Astrocyte (in vitro differentiated cells and primary cell): Measurements from ENCODE around the gene CHD6. TPM values are rescaled to one million over a fixed set of nuclear protein-coding genes. Genes with fewer than 3 reads are reported as not detected.

Experiments used
- DNase-seq: peaks from one replicate; pipeline ENCODE4 v3.0.0-alpha.2; 2010; ENCODE audit warnings: low read depth
- FAIRE-seq: peaks from 2 replicates; lab custom pipeline; 2011; peaks lifted over from hg19 to GRCh38; lab: Jason Lieb, UNC
- H2AFZ ChIP-seq: 2 replicates; pipeline ENCODE4 v1.6.0; 2012; ENCODE audit warnings: low read depth, low read length, inconsistent platforms
- H3K27ac ChIP-seq: 2 replicates; pipeline ENCODE4 v1.5.1; 2011; ENCODE audit warnings: low read depth, low read length, inconsistent platforms
- H3K27me3 ChIP-seq: 2 replicates; pipeline ENCODE4 v1.6.0; 2011; ENCODE audit warnings: low read length, inconsistent platforms; ENCODE audit not compliant: insufficient read depth
- H3K36me3 ChIP-seq: 2 replicates; pipeline ENCODE4 v1.5.1; 2011; ENCODE audit warnings: low read length, inconsistent platforms; ENCODE audit not compliant: insufficient read depth
- H3K4me1 ChIP-seq: 2 replicates; pipeline ENCODE4 v1.5.1; 2011; ENCODE audit warnings: low read length, inconsistent platforms; ENCODE audit not compliant: insufficient read depth
- H3K4me2 ChIP-seq: 2 replicates; pipeline ENCODE4 v1.6.0; 2012; ENCODE audit warnings: low read length, inconsistent platforms
- H3K4me3 ChIP-seq: 2 replicates; pipeline ENCODE4 v1.5.1; 2011; ENCODE audit warnings: low read depth, mild to moderate bottlenecking, low read length, inconsistent platforms; ENCODE audit not compliant: insufficient read depth
- H3K79me2 ChIP-seq: 2 replicates; pipeline ENCODE4 v1.6.0; 2012; ENCODE audit warnings: mild to moderate bottlenecking, low read length, inconsistent platforms; ENCODE audit not compliant: insufficient read depth
- H3K9ac ChIP-seq: 2 replicates; pipeline ENCODE4 v1.6.0; 2012; ENCODE audit warnings: mild to moderate bottlenecking, low read length, inconsistent platforms
- H3K9me3 ChIP-seq: 2 replicates; pipeline ENCODE4 v1.5.1; 2012; ENCODE audit warnings: low read depth, mild to moderate bottlenecking, low read length, inconsistent platforms; ENCODE audit not compliant: insufficient read depth
- H4K20me1 ChIP-seq: 2 replicates; pipeline ENCODE4 v1.6.0; 2012; ENCODE audit warnings: low read length, inconsistent platforms; ENCODE audit not compliant: insufficient read depth
- H3K27ac Mint-ChIP-seq: one replicate; pipeline ENCODE4 v1.8.0; 2021; ENCODE audit warnings: mild to moderate bottlenecking, mixed read lengths; ENCODE audit not compliant: unreplicated experiment
- H3K27me3 Mint-ChIP-seq: one replicate; pipeline ENCODE4 v1.8.0; 2021; ENCODE audit warnings: low read depth, mixed read lengths; ENCODE audit not compliant: unreplicated experiment
- H3K36me3 Mint-ChIP-seq: one replicate; pipeline ENCODE4 v1.8.0; 2021; ENCODE audit warnings: low read depth, mixed read lengths; ENCODE audit not compliant: unreplicated experiment
- H3K4me1 Mint-ChIP-seq: one replicate; pipeline ENCODE4 v1.8.0; 2021; ENCODE audit warnings: low read depth, mixed read lengths; ENCODE audit not compliant: unreplicated experiment
- H3K4me3 Mint-ChIP-seq: one replicate; pipeline ENCODE4 v1.8.0; 2021; ENCODE audit warnings: mild to moderate bottlenecking, moderate library complexity, mixed read lengths; ENCODE audit not compliant: unreplicated experiment
- H3K9me3 Mint-ChIP-seq: one replicate; pipeline ENCODE4 v1.8.0; 2021; ENCODE audit warnings: mild to moderate bottlenecking, mixed read lengths; ENCODE audit not compliant: unreplicated experiment
- CTCF ChIP-seq: IDR thresholded peaks from 2 replicates; pipeline ENCODE4 v1.5.1; 2011; ENCODE audit warnings: low read depth, mild to moderate bottlenecking, inconsistent platforms, low read length, moderate library complexity; ENCODE audit not compliant: insufficient read depth
- EZH2 ChIP-seq: IDR thresholded peaks from 2 replicates; pipeline ENCODE4 v1.6.1; 2012; ENCODE audit warnings: mild to moderate bottlenecking, low read length, inconsistent platforms; ENCODE audit not compliant: insufficient read depth
- total RNA-seq: library from RNA; stranded (reverse); gene quantifications from 2 replicates; pipeline ENCODE4 v1.2.1, GENCODE V29; 2021

The CHD6 gene
- total RNA-seq, 1 donor from 2014 or later = 44.7 TPM

DNA sequence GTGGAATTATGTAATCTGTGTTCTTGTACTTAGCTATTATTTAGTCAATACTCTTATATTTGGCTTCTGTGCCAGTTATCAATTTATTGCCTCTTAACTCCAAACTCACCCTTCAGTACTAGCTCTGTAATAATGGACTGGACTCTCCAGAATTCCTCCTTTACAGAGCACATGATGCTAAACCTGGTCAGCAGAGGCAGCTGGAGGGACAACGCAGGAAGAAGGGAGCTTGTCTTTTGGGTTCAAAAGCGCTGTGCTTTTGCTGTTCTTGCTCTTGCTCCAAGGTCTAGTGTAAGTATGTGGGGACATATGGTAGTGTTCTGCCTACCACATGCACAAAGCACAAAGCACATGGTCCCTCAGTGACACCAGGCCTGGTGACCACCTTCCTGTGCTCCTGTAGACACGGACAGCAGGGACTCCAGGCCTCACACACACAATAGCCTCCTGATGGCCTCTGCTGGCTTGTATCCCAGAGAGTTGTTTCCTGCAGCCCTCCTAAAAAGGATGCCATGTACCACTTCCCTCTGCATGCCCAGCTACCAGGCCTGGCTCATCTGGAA, 46.1 kb downstream of the CHD6 start:
- H3K4me1 ChIP-seq = peaks cover 3% of the 10 kb centered on the region
- no peak for TF ChIP-seq EZH2
- no peak for TF ChIP-seq CTCF
- H3K27ac ChIP-seq = no peak overlapping the region
- H3K4me1 Mint-ChIP-seq = peaks cover 19% of the 10 kb centered on the region
- no peak overlapping the region for H2AFZ ChIP-seq
- FAIRE-seq (no peak), DNase-seq (no peak)
- no peaks in the 10 kb centered on the region for H3K36me3 Mint-ChIP-seq
- no peaks in the 10 kb centered on the region for H3K9me3 ChIP-seq
- H3K9ac ChIP-seq = no peak overlapping the region
- H3K27ac Mint-ChIP-seq = no peak overlapping the region
- H3K4me3 ChIP-seq = no peak overlapping the region
- H3K4me3 Mint-ChIP-seq = no peak overlapping the region
- peaks cover 88% of the 10 kb centered on the region for H3K79me2 ChIP-seq
- H3K9me3 Mint-ChIP-seq = no peaks in the 10 kb centered on the region
- H4K20me1 ChIP-seq = peaks cover 83% of the 10 kb centered on the region
- no peaks in the 10 kb centered on the region for H3K27me3 ChIP-seq
- H3K4me2 ChIP-seq = no peak overlapping the region
- H3K27me3 Mint-ChIP-seq = no peaks in the 10 kb centered on the region
- H3K36me3 ChIP-seq = no peaks in the 10 kb centered on the region

DNA sequence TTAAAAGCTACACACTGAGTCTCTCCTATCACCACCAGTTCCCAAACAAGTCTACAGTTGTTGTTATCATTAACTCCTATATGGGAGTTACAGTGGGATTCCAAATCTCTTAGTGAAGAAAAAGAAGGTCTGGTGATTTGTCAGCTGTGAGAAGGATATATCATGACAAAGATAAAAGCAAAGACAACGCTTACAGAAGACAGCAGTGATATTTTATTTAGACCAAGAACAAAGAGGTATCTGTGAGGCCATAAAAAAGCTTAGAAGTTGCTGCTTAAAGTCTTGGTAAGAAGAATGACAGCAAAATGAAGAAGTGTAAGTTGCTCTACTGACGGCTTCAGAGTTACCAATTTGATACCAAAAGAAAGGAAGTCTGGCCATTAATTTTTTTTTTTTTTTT, 47.2 kb downstream of the CHD6 start:
- no peaks in the 10 kb centered on the region for H3K36me3 Mint-ChIP-seq
- Histone ChIP-seq H4K20me1 (peaks cover 83% of the 10 kb centered on the region), H3K4me1 (no peaks in the 10 kb centered on the region), H3K79me2 (peaks cover 86% of the 10 kb centered on the region), H2AFZ (no peak overlapping the region), H3K9me3 (no peaks in the 10 kb centered on the region), H3K9ac (no peak overlapping the region), H3K27ac (no peak overlapping the region), H3K27me3 (no peaks in the 10 kb centered on the region), H3K4me3 (no peak overlapping the region), H3K4me2 (no peak overlapping the region), H3K36me3 (no peaks in the 10 kb centered on the region)
- FAIRE-seq (no peak), DNase-seq (no peak)
- H3K9me3 Mint-ChIP-seq = peaks cover 2% of the 10 kb centered on the region
- TF ChIP-seq EZH2 (no peak), CTCF (no peak)
- no peak overlapping the region for H3K4me3 Mint-ChIP-seq
- H3K27me3 Mint-ChIP-seq = no peaks in the 10 kb centered on the region
- no peak overlapping the region for H3K27ac Mint-ChIP-seq
- H3K4me1 Mint-ChIP-seq = peaks cover 12% of the 10 kb centered on the region

DNA sequence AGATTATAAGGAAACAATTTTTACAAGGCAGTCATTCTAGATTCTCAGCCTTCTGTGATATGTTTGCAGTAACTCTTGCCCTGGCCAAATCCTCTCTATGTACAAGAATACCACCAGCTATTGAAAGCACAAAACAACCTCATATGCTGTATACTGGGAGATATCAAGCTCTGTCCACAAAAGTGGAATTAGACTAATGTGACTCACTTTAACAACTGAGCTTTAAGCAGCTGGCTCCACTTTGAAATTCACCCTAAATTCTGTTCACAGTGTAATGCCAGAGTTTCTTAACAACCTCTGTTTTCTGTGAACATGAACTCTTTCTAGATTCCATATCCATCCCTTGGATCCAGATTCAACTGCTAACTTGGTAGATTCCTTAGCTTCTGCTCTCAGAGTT, 47.6 kb downstream of the CHD6 start:
- Histone ChIP-seq H3K4me2 (no peak overlapping the region), H3K4me1 (no peaks in the 10 kb centered on the region), H3K79me2 (peaks cover 86% of the 10 kb centered on the region), H3K4me3 (no peak overlapping the region), H3K27ac (no peak overlapping the region), H3K9me3 (no peaks in the 10 kb centered on the region), H2AFZ (no peak overlapping the region), H3K36me3 (no peaks in the 10 kb centered on the region), H3K9ac (no peak overlapping the region), H3K27me3 (no peaks in the 10 kb centered on the region), H4K20me1 (peaks cover 85% of the 10 kb centered on the region)
- Mint-ChIP-seq H3K4me3 (no peak overlapping the region), H3K4me1 (peaks cover 12% of the 10 kb centered on the region), H3K27me3 (no peaks in the 10 kb centered on the region), H3K9me3 (peaks cover 2% of the 10 kb centered on the region), H3K27ac (no peak overlapping the region), H3K36me3 (no peaks in the 10 kb centered on the region)
- TF ChIP-seq EZH2 (no peak), CTCF (no peak)
- FAIRE-seq (no peak), DNase-seq (no peak)
